ENCODE data around the gene DUX4.
"Not testable (repeated sequence)": the region's sequence is repeated elsewhere in the genome, so short reads cannot be mapped to it uniquely, and the experiment has no call there.

The DUX4 gene

GRCh38 chr4:190173428-190173827, at the start of gene DUX4:
TSS of gene DUX4 (plus strand) at chr4:190173774. CDS start at chr4:190173774, 0 bp downstream.
- not testable (repeated sequence) for DNase-seq

DNA sequence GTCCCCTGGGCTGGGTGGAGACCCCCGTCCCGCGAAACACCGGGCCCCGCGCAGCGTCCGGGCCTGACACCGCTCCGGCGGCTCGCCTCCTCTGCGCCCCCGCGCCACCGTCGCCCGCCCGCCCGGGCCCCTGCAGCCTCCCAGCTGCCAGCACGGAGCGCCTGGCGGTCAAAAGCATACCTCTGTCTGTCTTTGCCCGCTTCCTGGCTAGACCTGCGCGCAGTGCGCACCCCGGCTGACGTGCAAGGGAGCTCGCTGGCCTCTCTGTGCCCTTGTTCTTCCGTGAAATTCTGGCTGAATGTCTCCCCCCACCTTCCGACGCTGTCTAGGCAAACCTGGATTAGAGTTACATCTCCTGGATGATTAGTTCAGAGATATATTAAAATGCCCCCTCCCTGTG, 1.9 kb downstream of the DUX4 start:
- DNase-seq = not testable (repeated sequence)

GRCh38 chr4:190177727-190178605, 4.4 kb downstream of the DUX4 start:
- DNase-seq = not testable (repeated sequence)

GRCh38 chr4:190178606-190178990, 5.0 kb downstream of the DUX4 start:
- DNase-seq = not testable (repeated sequence)

- DNase-seq = not testable (repeated sequence)
These were observed 5.6 kb downstream of the DUX4 start for GRCh38 chr4:190179030-190179739.

DNA sequence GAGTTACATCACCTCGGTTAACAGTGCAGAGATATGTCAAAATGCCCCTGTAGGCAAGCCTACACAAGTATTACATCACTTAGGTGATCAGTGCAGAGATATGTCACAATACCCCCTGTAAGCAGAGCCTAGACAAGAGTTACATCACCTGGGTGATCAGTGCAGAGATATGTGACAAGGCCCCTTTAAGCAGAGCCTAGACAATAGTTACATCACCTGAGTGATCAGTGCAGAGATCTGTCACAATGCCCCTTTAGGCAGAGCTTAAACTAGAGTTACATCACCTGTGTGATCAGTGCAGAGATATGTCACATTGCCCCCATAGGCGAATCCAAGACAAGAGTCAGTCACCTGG, 6.1 kb downstream of the DUX4 start:
- not testable (repeated sequence) for DNase-seq

GRCh38 chr4:190180947-190181346, 7.4 kb downstream of the DUX4 start:
- not testable (repeated sequence) for DNase-seq

- DNase-seq = not testable (repeated sequence)
These were observed 8.0 kb downstream of the DUX4 start for GRCh38 chr4:190181481-190182100.

- not testable (repeated sequence) for DNase-seq
These were observed 29.9 kb downstream of the DUX4 start for GRCh38 chr4:190203510-190203909.
